ENCODE measurements around the gene NINJ2. TPM values are rescaled to one million over a fixed set of nuclear protein-coding genes. Genes with fewer than 3 reads are reported as not detected.

Gene NINJ2
- total and polyA plus RNA-seq, 10 of the 15 experiments (the other 5 are each of a cell fraction or from before 2014, with no cell fraction given) = 8.9 to 51.6 (median 21.3) TPM

DNA sequence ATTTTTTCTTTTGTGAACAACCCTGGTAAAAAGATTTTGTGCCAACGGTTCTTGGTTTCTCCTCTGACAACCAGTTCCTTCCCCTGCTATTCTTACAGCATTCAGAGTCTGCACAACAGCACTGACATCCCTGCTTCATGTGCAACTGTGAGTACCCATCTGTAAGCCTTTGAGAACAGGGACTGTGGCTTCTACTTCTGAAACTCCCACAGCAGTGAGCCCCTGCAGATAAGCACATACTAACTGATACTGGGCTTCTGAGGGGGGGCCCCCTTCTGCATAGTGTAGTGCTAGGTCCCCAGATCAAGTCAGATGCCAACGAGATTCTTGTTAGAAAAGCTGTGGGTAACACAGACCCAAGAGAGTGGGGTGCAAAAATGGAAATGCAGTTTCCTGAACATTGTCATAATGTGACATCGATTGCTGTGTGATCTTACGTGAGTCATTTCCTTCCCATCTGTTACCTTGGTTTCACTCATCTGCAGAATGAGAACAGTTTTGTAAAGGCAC is 11.1 kb upstream of the NINJ2 start (continued):
- TF ChIP-seq TAF1 (IDR thresholded peaks at IDR 0.05; ENCODE audit: borderline replicate concordance, low read depth, low read length) (peak; percentile 56; the same call in 1 of the 2 replicates), SRF (IDR thresholded peaks at IDR 0.05; ENCODE audit: low read depth in 2 of 2, low read length in 2 of 2) (peak in 1 of 2 experiments; percentile 65; a peak in 1 of 4 replicates), BACH1 (IDR thresholded peaks at IDR 0.05; ENCODE audit: borderline replicate concordance) (no peak), PAX5 (IDR thresholded peaks at IDR 0.05; ENCODE audit: borderline replicate concordance, low read depth, low read length) (peak; percentile 76; the same call in 1 of the 2 replicates), RELA (IDR thresholded peaks at IDR 0.05; ENCODE audit: borderline replicate concordance, partially characterized antibody) (peak; percentile 65), EP300 (IDR thresholded peaks at IDR 0.05; ENCODE audit: borderline replicate concordance in 1 of 2, control insufficient read depth in 1 of 2, low read depth in 2 of 2, low read length in 2 of 2) (peak; percentile 81 to 88), BCL11A (IDR thresholded peaks at IDR 0.05; ENCODE audit: low read depth, low read length) (peak; percentile 84; the same call in 1 of the 2 replicates), CHD1 (IDR thresholded peaks at IDR 0.05; ENCODE audit: low read depth, low read length) (peak; percentile 76; the same call in 1 of the 2 replicates), NR2F1 (conservative IDR thresholded peaks at IDR 0.05) (peak; percentile 47), RBBP5 (conservative IDR thresholded peaks at IDR 0.05) (no peak), NR2C1 (IDR thresholded peaks at IDR 0.05) (no peak), RAD51 (IDR thresholded peaks at IDR 0.05) (no peak), STAT3 (IDR thresholded peaks at IDR 0.05; ENCODE audit: low read depth, low read length) (no peak), IKZF1 (conservative IDR thresholded peaks at IDR 0.05) (peak; percentile 81), NFYB (IDR thresholded peaks at IDR 0.05; ENCODE audit: insufficient read depth, low read depth, low read length) (no peak), TCF7 (IDR thresholded peaks at IDR 0.05; ENCODE audit: borderline replicate concordance) (peak; percentile 86), CREB1 (IDR thresholded peaks at IDR 0.05; ENCODE audit: low read depth) (peak; percentile 74), TCF3 (IDR thresholded peaks at IDR 0.05; ENCODE audit: borderline replicate concordance, insufficient read depth, low read depth, low read length) (0 out of 2 replicates have a peak, but pooled peaks have one; percentile 71)
- TF ChIP-seq, protein P1, sequence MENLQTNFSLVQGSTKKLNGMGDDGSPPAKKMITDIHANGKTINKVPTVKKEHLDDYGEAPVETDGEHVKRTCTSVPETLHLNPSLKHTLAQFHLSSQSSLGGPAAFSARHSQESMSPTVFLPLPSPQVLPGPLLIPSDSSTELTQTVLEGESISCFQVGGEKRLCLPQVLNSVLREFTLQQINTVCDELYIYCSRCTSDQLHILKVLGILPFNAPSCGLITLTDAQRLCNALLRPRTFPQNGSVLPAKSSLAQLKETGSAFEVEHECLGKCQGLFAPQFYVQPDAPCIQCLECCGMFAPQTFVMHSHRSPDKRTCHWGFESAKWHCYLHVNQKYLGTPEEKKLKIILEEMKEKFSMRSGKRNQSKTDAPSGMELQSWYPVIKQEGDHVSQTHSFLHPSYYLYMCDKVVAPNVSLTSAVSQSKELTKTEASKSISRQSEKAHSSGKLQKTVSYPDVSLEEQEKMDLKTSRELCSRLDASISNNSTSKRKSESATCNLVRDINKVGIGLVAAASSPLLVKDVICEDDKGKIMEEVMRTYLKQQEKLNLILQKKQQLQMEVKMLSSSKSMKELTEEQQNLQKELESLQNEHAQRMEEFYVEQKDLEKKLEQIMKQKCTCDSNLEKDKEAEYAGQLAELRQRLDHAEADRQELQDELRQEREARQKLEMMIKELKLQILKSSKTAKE (IDR thresholded peaks at IDR 0.05; ENCODE audit: low read depth, poor library complexity, severe bottlenecking) = no peak
- TF ChIP-seq, protein P2, sequence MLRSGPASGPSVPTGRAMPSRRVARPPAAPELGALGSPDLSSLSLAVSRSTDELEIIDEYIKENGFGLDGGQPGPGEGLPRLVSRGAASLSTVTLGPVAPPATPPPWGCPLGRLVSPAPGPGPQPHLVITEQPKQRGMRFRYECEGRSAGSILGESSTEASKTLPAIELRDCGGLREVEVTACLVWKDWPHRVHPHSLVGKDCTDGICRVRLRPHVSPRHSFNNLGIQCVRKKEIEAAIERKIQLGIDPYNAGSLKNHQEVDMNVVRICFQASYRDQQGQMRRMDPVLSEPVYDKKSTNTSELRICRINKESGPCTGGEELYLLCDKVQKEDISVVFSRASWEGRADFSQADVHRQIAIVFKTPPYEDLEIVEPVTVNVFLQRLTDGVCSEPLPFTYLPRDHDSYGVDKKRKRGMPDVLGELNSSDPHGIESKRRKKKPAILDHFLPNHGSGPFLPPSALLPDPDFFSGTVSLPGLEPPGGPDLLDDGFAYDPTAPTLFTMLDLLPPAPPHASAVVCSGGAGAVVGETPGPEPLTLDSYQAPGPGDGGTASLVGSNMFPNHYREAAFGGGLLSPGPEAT (IDR thresholded peaks at IDR 0.05; ENCODE audit: low read depth) = peak; percentile 71
- TF ChIP-seq, protein P3, sequence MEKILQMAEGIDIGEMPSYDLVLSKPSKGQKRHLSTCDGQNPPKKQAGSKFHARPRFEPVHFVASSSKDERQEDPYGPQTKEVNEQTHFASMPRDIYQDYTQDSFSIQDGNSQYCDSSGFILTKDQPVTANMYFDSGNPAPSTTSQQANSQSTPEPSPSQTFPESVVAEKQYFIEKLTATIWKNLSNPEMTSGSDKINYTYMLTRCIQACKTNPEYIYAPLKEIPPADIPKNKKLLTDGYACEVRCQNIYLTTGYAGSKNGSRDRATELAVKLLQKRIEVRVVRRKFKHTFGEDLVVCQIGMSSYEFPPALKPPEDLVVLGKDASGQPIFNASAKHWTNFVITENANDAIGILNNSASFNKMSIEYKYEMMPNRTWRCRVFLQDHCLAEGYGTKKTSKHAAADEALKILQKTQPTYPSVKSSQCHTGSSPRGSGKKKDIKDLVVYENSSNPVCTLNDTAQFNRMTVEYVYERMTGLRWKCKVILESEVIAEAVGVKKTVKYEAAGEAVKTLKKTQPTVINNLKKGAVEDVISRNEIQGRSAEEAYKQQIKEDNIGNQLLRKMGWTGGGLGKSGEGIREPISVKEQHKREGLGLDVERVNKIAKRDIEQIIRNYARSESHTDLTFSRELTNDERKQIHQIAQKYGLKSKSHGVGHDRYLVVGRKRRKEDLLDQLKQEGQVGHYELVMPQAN (conservative IDR thresholded peaks at IDR 0.05) = no peak
- TF ChIP-seq, protein P4, sequence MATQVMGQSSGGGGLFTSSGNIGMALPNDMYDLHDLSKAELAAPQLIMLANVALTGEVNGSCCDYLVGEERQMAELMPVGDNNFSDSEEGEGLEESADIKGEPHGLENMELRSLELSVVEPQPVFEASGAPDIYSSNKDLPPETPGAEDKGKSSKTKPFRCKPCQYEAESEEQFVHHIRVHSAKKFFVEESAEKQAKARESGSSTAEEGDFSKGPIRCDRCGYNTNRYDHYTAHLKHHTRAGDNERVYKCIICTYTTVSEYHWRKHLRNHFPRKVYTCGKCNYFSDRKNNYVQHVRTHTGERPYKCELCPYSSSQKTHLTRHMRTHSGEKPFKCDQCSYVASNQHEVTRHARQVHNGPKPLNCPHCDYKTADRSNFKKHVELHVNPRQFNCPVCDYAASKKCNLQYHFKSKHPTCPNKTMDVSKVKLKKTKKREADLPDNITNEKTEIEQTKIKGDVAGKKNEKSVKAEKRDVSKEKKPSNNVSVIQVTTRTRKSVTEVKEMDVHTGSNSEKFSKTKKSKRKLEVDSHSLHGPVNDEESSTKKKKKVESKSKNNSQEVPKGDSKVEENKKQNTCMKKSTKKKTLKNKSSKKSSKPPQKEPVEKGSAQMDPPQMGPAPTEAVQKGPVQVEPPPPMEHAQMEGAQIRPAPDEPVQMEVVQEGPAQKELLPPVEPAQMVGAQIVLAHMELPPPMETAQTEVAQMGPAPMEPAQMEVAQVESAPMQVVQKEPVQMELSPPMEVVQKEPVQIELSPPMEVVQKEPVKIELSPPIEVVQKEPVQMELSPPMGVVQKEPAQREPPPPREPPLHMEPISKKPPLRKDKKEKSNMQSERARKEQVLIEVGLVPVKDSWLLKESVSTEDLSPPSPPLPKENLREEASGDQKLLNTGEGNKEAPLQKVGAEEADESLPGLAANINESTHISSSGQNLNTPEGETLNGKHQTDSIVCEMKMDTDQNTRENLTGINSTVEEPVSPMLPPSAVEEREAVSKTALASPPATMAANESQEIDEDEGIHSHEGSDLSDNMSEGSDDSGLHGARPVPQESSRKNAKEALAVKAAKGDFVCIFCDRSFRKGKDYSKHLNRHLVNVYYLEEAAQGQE (IDR thresholded peaks at IDR 0.05; ENCODE audit: low read depth, low read length) = no peak

Measured in GM12878 (cell line).